ENCODE results near the gene CD2BP2.
"Not testable (repeated sequence)": the region's sequence is repeated elsewhere in the genome, so short reads cannot be mapped to it uniquely, and the experiment has no call there.

CD2BP2 gene

DNA sequence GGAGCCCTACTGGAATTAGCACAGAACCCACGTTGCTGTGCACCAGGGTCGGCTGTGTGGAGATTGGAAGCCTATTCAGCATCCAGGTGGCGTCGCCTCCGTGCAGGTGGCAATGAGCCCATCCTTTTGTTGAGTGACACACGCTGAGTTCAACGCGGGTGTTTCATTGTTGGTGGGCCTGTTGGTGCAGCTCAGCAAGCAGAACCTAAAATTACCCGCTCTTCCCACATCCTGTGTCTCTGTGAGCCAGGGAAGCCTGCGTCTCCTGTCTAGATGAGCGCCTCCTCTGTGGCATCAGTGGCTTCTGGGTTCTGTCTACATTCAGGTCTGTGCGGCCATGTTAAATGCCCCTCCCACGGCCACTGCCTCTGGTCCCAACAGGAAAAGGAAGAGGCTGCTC lies 14.5 kb downstream of the CD2BP2 start:
- Histone ChIP-seq H3K9ac (ENCODE audit: low read length) (no peak overlapping the region), H3K27ac (ENCODE audit: low read depth, low read length) (no peak overlapping the region), H3K36me3 (ENCODE audit: control insufficient read depth, insufficient read depth, low read length) (no peaks in the 10 kb centered on the region), H3K27me3 (ENCODE audit: control insufficient read depth, insufficient read depth, low read length) (no peaks in the 10 kb centered on the region), H3K4me3 (ENCODE audit: low read length) (no peak overlapping the region), H3K4me1 (ENCODE audit: control insufficient read depth, insufficient read depth, low read length) (no peaks in the 10 kb centered on the region)

DNA sequence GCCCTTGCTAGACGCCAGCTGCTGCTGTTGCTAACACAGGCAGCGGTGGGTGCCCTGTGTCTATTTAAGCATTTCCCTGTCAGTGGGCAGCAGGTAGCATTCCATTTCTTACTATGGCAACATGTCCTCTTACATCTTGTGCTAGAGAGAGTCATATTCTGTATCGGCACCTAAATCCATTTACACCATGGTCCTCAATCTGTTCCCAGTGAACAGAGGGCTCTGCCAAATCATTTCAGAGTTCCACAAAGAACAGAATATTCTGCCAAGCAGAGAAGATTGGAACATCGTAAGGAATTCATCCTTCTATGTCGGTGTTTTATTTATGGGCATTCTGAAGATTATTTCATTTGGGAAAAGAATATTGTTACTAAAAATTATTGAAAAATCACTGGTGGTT lies 16.4 kb downstream of the CD2BP2 start:
- H3K27me3 ChIP-seq (ENCODE audit: control insufficient read depth, insufficient read depth, low read length); H3K4me3 ChIP-seq (ENCODE audit: low read length); H3K36me3 ChIP-seq (ENCODE audit: control insufficient read depth, insufficient read depth, low read length); H3K9ac ChIP-seq (ENCODE audit: low read length); H3K27ac ChIP-seq (ENCODE audit: low read depth, low read length); H3K4me1 ChIP-seq (ENCODE audit: control insufficient read depth, insufficient read depth, low read length): not testable (repeated sequence)

DNA sequence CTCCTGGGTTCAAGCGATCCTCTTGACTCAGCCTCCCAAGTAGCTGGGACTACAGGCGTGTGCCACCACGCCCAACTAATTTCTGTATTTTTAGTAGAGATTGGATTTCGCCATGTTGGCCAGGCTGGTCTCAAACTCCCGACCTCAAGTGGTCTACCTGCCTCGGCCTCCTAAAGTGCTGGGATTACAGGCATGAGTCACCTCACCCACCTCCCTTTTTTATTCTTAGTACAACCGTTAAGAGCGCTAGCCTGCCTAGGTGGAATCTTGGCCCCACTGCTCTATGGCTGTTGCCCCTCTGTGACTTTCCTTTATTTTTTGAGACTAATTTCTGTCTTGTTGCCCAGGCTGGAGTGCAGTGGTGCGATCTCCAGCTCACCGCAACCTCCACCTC lies 17.1 kb downstream of the CD2BP2 start:
- H3K9ac ChIP-seq (ENCODE audit: low read length); H3K4me3 ChIP-seq (ENCODE audit: low read length); H3K36me3 ChIP-seq (ENCODE audit: control insufficient read depth, insufficient read depth, low read length); H3K4me1 ChIP-seq (ENCODE audit: control insufficient read depth, insufficient read depth, low read length); H3K27ac ChIP-seq (ENCODE audit: low read depth, low read length); H3K27me3 ChIP-seq (ENCODE audit: control insufficient read depth, insufficient read depth, low read length): not testable (repeated sequence)

DNA sequence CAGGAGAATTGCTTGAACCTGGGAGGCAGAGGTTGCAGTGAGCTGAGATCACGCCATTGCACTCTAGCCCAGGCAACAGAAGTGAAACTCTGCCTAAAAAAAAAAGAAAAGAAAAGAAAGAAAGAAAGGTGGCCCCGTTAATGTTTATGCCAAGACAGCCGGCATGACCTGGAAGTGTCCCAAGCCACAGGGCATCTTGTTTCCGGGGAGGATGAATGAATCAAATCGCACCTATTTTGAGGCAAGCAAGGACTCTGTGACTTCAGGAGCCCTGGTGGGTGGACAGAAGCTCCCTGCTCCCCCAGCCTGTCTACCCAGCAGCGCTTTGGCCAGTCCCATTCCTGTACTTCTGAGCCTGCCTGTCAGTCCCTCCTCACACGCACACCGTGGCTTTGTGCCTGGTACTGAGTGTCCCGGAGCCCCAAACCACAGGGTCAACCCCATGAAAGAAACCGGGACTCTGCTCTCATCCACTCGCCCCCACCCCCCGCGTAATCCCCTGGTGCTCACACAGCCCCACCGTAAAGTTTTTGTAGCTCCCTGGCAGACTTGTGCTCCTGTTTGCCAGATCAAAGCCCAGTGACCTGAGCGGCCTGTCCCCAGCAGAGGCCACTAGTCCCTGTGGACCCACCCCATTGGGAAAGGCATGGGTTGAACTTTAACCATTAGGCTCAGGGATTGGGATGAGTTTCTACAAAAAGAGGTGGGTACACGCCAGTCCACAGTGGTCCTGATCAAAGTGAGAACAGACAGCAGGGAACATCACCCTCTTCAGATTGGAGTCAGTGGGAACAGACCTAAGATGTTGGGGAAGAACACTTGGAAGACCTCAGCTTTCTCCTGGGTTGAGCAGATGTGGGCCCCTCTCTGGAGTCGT lies 19.3 kb downstream of the CD2BP2 start:
- Histone ChIP-seq H3K27me3 (ENCODE audit: control insufficient read depth, insufficient read depth, low read length) (no peaks in the 10 kb centered on the region), H3K4me1 (ENCODE audit: control insufficient read depth, insufficient read depth, low read length) (no peaks in the 10 kb centered on the region), H3K36me3 (ENCODE audit: control insufficient read depth, insufficient read depth, low read length) (no peaks in the 10 kb centered on the region), H3K27ac (ENCODE audit: low read depth, low read length) (peak overlapping the region; percentile 58), H3K9ac (ENCODE audit: low read length) (no peak overlapping the region), H3K4me3 (ENCODE audit: low read length) (peak overlapping the region; percentile 58)

DNA sequence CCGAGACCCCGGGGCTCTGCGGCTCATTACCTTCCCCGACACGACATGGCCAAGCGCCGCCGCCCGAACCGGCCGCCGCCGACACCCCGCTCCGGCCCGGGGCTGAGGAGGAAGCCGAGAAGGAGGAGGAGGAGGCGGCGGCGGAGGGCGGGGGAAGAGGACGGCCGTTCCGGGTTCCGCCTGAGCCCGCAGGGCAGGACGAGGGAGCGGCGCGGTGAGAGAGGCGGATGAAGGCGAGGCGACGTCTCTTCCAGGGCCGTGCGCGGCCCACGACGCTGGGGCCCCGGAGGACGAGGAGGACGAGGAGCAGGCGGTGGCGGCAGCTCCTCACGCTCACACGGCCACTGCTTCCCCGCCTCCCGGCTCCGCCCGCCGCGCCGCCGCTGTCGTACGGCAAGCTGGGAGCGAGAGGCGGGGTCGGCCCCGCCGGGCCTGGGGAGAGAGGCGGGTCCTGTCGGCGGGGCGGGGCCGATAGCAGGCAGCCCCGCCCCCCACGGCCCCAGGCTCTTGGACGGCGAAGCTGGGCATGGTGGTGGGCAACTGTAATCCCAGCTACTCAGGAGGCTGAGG lies 20.0 kb downstream of the CD2BP2 start:
- not testable (repeated sequence) for H3K27me3 ChIP-seq (ENCODE audit: control insufficient read depth, insufficient read depth, low read length); H3K9ac ChIP-seq (ENCODE audit: low read length); H3K4me1 ChIP-seq (ENCODE audit: control insufficient read depth, insufficient read depth, low read length); H3K36me3 ChIP-seq (ENCODE audit: control insufficient read depth, insufficient read depth, low read length)
- Histone ChIP-seq H3K27ac (ENCODE audit: low read depth, low read length) (peak overlapping the region; percentile 90), H3K4me3 (ENCODE audit: low read length) (peak overlapping the region; percentile 75)

DNA sequence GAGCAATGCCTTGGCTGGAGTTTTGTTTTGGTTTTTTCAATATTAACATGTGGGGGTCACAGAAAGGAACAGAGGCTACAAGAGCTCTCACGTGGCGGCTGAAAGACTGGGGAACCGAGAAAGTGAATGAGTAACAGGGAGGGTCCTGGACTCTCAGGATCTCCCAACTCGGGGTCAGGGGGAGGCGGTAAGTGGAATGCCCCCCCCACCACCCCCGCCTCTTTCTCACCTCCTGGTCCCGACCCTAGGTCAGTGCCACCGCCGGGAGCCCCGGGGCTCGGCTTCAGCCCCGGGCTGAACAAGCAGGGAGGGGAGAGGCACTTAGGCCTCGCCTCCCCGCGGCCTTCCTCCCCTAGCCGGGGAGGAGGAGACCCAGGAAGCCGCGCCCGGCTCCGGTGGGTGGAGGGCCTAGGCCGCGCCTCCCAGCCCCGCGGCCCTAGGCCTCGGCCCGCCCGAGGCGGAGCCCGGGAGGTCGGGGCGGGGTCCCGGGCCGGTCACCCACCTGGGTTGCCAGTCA lies 20.6 kb downstream of the CD2BP2 start:
- H3K27ac ChIP-seq (ENCODE audit: low read depth, low read length): peak overlapping the region; percentile 90
- H3K4me3 ChIP-seq (ENCODE audit: low read length): peak overlapping the region; percentile 44
- H3K4me1 ChIP-seq (ENCODE audit: control insufficient read depth, insufficient read depth, low read length); H3K36me3 ChIP-seq (ENCODE audit: control insufficient read depth, insufficient read depth, low read length); H3K9ac ChIP-seq (ENCODE audit: low read length); H3K27me3 ChIP-seq (ENCODE audit: control insufficient read depth, insufficient read depth, low read length): not testable (repeated sequence)

DNA sequence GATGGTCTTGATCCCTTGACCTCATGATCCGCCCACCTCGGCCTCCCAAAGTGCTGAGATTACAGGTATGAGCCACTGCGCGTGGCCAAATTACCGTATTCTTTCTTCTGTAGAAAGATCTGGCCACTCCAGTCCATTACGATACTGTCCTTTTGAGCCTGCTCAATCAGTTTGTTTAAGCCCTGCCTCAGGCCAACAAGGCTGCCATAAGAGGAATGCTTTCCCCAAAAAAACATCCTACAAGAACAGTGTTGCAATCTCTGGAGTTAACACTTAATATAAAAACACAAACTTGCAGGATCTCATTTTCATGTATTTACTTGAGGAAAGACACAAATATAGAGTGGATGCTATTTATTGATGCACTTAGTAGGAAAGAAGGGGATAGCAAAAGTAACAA lies 30.9 kb downstream of the CD2BP2 start:
- H3K36me3 ChIP-seq (ENCODE audit: control insufficient read depth, insufficient read depth, low read length); H3K27me3 ChIP-seq (ENCODE audit: control insufficient read depth, insufficient read depth, low read length); H3K9ac ChIP-seq (ENCODE audit: low read length); H3K27ac ChIP-seq (ENCODE audit: low read depth, low read length); H3K4me3 ChIP-seq (ENCODE audit: low read length); H3K4me1 ChIP-seq (ENCODE audit: control insufficient read depth, insufficient read depth, low read length): not testable (repeated sequence)

DNA sequence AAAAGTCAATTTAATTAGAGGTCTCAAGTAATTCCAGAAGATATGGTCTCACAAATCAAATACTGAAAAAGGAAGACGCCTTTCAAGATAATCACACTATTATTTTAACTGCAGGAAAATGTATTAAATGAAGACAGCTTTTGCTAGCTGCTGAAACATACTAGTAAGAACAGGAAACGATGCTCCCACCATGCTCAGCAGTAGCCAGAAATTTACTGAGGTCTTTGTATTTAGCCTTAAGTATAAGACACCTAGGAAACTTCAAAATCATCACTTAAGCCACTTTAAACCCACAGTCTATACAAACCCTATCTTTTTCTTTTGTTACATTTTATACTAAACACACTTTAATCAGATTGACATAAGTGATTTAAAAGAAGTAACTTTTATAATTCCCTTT lies 36.5 kb downstream of the CD2BP2 start:
- H3K27me3 ChIP-seq (ENCODE audit: control insufficient read depth, insufficient read depth, low read length); H3K36me3 ChIP-seq (ENCODE audit: control insufficient read depth, insufficient read depth, low read length); H3K4me1 ChIP-seq (ENCODE audit: control insufficient read depth, insufficient read depth, low read length); H3K27ac ChIP-seq (ENCODE audit: low read depth, low read length); H3K9ac ChIP-seq (ENCODE audit: low read length); H3K4me3 ChIP-seq (ENCODE audit: low read length): not testable (repeated sequence)

DNA sequence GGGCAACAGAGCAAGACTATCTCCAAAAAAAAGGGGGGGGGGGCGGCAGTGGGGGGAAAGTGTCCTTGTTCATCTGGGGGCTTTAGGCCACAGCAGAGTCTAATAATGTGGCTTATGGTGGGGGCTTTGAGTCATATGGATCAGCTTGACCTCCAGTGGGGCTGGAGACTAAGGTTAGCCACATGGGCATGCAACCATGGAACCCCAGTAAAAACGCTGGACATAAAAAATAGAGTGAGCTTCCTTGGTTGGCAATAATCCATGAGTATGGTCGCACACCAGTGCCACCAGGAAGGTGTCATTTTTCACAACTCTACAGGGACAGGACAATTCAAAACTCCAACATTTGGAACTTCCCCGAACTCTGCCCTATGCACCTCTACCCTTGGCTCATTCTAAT lies 44.2 kb downstream of the CD2BP2 start:
- not testable (repeated sequence) for H3K27me3 ChIP-seq (ENCODE audit: control insufficient read depth, insufficient read depth, low read length); H3K4me1 ChIP-seq (ENCODE audit: control insufficient read depth, insufficient read depth, low read length); H3K4me3 ChIP-seq (ENCODE audit: low read length); H3K27ac ChIP-seq (ENCODE audit: low read depth, low read length); H3K9ac ChIP-seq (ENCODE audit: low read length); H3K36me3 ChIP-seq (ENCODE audit: control insufficient read depth, insufficient read depth, low read length)

DNA sequence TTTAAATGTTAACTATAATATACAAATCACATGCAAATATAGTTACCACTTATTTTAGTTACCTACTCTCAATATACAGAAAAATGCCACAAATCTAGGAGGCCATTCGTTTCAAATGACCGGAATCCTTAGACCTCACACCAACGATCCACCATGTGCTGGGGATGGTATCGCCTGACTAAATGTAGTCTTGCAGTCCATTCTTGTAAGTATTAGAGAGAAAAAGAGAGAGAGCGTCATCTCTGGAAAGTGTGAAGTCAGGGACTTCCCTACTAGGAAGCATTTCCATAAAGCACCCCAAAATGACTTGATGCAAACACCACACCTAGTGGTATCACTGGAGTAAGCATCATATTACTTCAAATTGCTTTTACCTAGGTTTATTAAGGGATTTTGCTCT lies 45.9 kb downstream of the CD2BP2 start:
- not testable (repeated sequence) for H3K27me3 ChIP-seq (ENCODE audit: control insufficient read depth, insufficient read depth, low read length); H3K27ac ChIP-seq (ENCODE audit: low read depth, low read length); H3K4me3 ChIP-seq (ENCODE audit: low read length); H3K9ac ChIP-seq (ENCODE audit: low read length); H3K36me3 ChIP-seq (ENCODE audit: control insufficient read depth, insufficient read depth, low read length); H3K4me1 ChIP-seq (ENCODE audit: control insufficient read depth, insufficient read depth, low read length)

Data from rectal smooth muscle tissue (tissue), 1 donor.